ENCODE measurements around the gene MIS18BP1.
"Not testable (repeated sequence)": the region's sequence is repeated elsewhere in the genome, so short reads cannot be mapped to it uniquely, and the experiment has no call there.

The MIS18BP1 gene
- total RNA-seq = 46.1 to 68.6 (median 64.4) reads per million in 4 donors

- DNase-seq = peak; percentile 85 to 97 (median 89)
Measured at GRCh38 chr14:45253070-45253753, at the start of gene MIS18BP1. TSS of gene MIS18BP1 (minus strand) at chr14:45253202. CDS start at chr14:45247286, 5,916 bp downstream.

- no peak for DNase-seq
Measured at GRCh38 chr14:45298423-45299117, 45.6 kb upstream of the MIS18BP1 start.

- DNase-seq = not testable (repeated sequence)
Measured at GRCh38 chr14:45294796-45295195, 41.8 kb upstream of the MIS18BP1 start.

GRCh38 chr14:45290547-45290946 is 37.5 kb upstream of the MIS18BP1 start:
- DNase-seq = peak in 1 of 5 donors; percentile 10

GRCh38 chr14:45287610-45288009 is 34.6 kb upstream of the MIS18BP1 start:
- no peak for DNase-seq

GRCh38 chr14:45284802-45285201 is 31.8 kb upstream of the MIS18BP1 start:
- no peak for DNase-seq

GRCh38 chr14:45281731-45282400 is 28.9 kb upstream of the MIS18BP1 start:
- not testable (repeated sequence) for DNase-seq

GRCh38 chr14:45271858-45272537 is 19.0 kb upstream of the MIS18BP1 start:
- DNase-seq = no peak

- DNase-seq = no peak
Measured at GRCh38 chr14:45270031-45270430, 17.0 kb upstream of the MIS18BP1 start.

- DNase-seq = no peak
Measured at GRCh38 chr14:45267071-45267470, 14.1 kb upstream of the MIS18BP1 start.

- no peak for DNase-seq
Measured at GRCh38 chr14:45262637-45263036, 9.6 kb upstream of the MIS18BP1 start.

GRCh38 chr14:45261209-45261608 is 8.2 kb upstream of the MIS18BP1 start:
- no peak for DNase-seq

GRCh38 chr14:45258805-45259204 is 5.8 kb upstream of the MIS18BP1 start:
- no peak for DNase-seq

GRCh38 chr14:45258073-45258472 is 5.1 kb upstream of the MIS18BP1 start:
- no peak for DNase-seq

GRCh38 chr14:45254771-45255170 is 1.8 kb upstream of the MIS18BP1 start:
- DNase-seq = no peak

- no peak for DNase-seq
Measured at GRCh38 chr14:45253754-45254310, 830 bp upstream of the MIS18BP1 start.

- DNase-seq = peak in 1 of 5 donors; percentile 16
Measured at GRCh38 chr14:45252366-45253069, 484 bp downstream of the MIS18BP1 start.

GRCh38 chr14:45251912-45252311 is 1.1 kb downstream of the MIS18BP1 start:
- peak in 1 of 5 donors; percentile 41 for DNase-seq

GRCh38 chr14:45249856-45250575 is 3.0 kb downstream of the MIS18BP1 start:
- DNase-seq = peak in 1 of 5 donors; percentile 20

GRCh38 chr14:45247427-45247826 is 5.6 kb downstream of the MIS18BP1 start:
- DNase-seq = no peak

GRCh38 chr14:45246691-45247090 is 6.3 kb downstream of the MIS18BP1 start:
- DNase-seq = peak in 1 of 5 donors; percentile 32
